Urothelium cell line (cell line): Measurements from ENCODE around the gene GRIA4.
A peak's percentile ranks its signal among the peaks of the same experiment; 100 is the strongest.
"Not testable (repeated sequence)": the region's sequence is repeated elsewhere in the genome, so short reads cannot be mapped to it uniquely, and the experiment has no call there.

Experiments used
- DNase-seq: peaks from one replicate; pipeline ENCODE4 v3.0.0; 2011; ENCODE audit warnings: low spot score, mixed read lengths
- FAIRE-seq: peaks from 2 replicates; lab custom pipeline; 2011; peaks lifted over from hg19 to GRCh38; lab: Jason Lieb, UNC

GRIA4 gene

DNA sequence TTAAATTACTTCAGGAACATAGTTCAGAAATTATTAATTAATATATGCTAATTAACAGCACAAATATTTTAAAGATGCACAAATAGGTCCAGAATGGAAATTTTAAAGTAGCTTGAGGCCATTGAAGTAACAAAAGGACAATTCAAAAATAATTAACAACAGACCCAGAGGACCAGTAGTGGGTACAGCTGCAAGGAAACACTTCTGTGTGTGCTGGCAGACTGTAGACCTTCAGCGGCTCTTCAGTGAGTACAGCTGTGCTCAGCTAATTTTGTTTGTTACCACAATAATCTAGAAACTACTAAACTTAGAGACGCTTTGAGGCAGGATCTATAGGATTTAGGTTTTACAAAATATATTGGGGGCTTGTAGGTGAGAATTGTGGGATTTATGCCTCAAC is 103.8 kb downstream of the GRIA4 start:
- DNase-seq (no peak), FAIRE-seq (no peak)

DNA sequence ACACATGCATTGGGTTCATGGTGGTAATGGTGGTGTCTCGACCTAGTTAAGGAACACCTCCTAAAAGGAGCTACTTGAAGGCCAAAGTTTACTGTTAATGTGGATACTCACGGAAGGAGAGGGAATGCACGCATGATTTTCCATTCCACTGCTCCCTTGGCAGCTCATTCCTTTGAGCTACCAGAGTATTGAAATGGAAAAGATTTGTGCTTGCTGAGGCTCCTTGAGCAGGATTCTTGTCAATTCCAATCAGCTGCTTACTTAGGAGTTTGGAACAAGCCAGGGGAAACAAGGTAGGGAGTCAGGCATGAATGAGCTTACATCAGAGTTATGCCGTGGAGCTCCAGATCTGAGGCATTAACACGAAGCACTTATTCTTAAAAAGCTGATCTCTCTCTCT is 108.8 kb downstream of the GRIA4 start:
- DNase-seq = no peak
- FAIRE-seq = no peak

DNA sequence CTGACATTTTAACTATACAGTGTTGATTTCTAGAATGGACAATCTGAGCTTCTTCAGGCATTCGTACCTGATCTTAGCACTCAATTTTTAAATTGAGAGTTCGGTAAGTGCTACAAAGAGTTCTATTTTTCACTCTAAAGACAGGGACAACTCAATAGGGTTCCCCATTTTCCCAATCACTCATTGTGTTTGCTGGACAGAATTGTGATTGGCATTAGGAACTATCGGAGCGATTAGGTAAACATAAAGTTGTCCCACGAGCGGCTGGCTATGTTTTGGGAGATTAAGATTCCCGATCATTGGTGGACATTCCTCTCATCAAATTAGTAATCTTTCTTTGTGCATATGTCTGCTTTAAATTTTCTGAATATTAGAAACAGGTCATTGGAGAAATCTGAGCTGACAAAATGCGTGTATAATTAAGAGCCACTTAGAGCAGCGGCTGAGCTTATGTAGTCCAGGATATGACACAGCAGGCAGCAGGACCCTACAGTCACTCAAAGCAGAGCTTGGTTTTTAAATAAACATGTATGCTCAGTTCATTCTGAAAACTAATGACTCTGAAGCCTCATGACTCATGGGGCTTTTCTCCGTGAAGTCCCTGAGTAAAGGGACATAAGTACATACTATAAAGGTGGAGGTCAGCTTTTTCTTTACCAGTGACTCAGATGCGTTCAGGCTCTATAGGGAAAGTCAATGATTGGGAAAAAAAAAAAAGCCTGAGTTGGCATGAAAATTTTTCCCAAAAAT is 109.4 kb downstream of the GRIA4 start:
- peak; percentile 25 for DNase-seq
- no peak for FAIRE-seq

DNA sequence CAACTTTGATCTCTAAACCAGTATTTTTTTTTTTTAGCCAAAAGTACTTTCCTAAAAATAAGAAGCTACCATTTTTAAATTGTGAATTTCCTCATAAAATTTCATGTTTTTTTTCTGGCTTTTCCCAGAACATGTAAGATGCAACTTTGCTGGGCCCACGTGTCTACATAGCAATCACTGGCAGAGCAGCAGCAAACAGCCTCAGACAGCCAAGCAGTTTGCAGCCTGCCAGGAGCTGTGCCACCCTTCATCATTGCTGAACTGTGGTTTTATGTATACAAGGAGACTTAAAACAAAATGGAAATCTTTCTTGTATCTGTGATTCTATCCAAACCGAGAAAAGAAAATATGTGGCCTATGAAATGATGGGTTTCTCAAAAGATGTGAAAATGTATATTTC is 110.2 kb downstream of the GRIA4 start:
- FAIRE-seq (no peak), DNase-seq (no peak)

DNA sequence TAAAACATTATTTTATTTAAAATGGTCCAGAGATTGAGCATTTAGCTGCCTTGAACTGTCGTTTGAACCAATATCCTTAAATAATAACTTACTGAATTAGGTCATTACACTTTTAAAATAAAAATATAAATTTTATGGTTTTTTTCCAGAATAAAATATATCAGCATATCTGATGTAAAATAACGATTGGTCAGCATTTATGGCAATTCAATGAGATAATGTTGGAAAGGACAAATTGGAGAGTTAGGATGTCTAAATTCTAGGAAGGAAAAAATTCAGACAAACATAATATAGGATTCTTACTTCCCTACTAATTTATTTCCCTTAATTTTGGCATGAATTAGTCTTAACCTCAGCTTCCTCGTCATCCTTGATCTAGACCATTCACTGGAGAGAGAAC is 113.4 kb downstream of the GRIA4 start:
- FAIRE-seq = no peak
- DNase-seq = no peak

DNA sequence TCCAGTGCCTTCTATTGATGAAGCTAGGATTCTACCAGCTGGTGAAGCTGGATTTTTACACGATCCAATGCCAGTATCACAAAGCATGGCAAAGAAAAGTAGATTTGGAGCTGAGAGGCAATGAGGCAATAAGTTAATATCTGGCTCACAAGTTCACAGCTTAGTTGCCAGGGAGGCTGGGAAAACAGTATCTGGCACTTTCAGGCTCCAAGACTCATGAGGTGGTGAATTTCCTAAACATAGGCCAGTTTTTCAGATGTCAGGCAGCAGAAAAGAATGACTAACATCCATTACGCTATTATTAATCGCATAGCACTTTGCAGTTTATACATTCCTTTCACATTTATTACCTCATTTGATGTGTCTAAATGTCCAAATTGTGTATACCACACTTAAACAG is 122.7 kb downstream of the GRIA4 start:
- FAIRE-seq = no peak
- no peak for DNase-seq

DNA sequence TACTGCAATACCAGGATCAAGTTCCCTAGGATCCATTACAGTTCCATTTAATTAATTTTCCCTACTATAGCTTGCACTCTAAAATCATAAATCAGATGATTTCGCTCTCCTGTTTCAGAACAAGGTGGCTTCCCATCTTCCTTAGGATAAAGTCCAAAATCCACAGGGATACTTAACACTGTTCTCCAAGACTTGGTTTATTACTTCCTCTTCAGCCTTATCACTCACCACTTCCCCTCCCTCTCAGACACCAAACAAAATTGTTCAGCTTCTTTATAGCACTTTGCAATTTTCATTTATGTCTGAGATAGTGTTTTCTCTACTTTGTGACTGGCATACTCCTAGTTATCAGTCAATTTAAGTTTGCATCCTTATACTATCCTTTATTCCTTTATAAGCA is 124.6 kb downstream of the GRIA4 start:
- DNase-seq (no peak), FAIRE-seq (no peak)

DNA sequence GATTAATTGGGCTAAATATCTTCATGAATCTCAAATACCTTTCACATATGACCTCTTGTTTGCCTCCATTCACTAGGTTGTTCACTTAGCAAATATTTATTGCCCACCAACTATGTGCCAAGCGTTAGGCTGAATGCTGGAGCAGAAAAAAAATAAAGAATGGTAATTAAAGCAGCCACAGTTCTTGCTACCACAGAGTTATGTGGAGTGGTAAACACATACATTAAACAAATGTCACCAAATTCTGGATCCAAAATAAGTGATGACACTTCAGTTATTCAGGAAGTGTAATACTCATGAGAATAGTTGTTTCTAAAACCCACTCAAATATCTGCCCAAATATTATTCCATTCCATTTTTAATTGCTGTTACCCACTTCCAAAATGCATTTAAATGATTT is 128.4 kb downstream of the GRIA4 start:
- FAIRE-seq = no peak
- no peak for DNase-seq

DNA sequence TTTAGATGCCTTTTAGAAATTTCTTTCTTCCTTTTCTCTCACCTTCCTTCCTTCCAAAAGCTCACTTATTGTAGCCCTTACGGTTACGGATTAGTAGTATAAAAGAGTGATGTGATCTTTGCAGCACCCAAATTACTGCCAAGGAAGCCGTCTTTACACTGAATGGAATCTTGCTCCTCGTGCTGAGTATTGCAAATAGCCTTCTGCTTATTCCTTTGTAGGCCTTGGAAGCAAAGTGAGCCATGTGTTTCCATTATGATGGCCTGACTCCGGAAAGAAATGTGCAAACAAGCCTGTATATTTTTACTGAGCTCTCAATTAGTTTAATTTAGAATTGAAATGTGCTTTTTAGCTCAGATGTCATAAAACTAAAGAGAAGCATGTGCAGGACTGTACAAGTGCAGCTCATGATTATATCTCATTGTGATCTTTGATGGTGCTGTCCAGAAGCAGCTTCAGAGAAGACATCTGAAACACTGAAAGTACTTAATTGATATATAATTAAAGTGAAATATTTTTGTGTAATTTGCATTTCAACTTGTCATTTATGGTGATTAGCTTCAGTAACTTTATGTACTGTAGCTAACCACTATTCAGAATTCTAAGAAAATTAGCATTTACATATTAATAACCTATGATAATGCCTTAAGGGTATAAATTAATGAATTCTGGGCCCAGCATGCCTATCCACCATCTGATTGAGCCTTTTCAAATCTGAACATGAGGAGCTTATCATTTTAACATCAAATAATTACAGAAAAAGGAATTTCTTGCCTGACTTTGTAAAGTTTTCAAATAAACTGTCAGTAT is 129.3 kb downstream of the GRIA4 start:
- no peak for DNase-seq
- FAIRE-seq = no peak

DNA sequence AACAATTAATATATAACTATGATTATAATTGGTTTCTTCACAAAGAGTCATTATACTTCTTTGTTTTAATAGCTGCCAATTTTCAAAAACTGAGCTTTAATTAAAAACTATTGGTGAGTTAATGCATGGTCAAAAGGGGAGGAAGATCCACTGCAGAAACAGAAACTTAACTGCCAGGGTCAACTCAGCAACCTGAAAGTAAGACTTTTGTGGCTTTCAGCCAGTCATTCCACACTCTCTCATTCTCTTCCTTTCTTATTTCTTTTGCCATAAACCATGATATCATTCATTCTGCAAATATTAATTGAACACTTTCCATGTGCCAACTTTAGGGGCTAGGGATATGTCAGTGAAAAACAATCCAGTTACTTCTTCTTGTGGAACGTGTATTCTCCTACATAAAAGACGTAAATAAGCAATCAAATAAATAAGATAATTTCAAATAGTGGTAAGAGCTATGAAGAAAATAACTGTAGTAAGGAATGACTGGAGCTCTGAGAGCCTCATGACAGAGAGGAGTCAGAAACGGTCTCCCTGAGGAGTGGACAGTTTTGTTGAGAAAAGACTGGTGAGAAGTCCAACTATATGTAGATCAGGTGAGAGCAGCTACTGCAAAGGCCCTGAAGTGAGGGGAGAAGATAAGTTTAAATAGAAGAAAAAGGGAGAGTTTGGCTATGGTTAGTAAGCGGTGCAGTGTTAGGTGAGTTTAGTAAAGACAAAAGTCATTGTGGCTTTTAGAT is 130.5 kb downstream of the GRIA4 start:
- FAIRE-seq (no peak), DNase-seq (no peak)

DNA sequence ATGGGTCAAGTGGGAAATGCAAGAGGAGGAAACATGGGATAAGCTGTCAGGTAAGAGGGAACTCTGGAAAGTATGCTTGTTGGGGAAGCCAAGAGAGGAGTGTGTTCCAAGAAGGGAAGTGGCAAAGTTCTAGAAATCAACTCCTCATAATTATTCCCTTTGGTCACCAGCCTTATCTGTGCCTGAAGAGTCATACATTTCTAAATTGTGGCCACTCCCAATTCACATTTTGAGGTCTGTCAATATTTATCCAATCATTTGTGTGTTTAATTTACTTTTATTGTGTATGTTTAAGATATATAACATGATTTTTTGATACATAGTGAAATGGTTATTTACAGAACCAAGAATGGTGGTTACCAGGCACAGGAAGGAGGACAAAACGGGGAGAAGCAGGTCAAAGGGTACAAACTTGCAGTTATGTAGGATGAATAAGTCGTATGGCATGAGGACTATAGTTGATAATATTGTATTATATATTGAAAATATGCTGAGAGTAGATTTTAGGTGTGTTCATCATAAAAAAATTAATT is 131.7 kb downstream of the GRIA4 start:
- FAIRE-seq (no peak), DNase-seq (no peak)

DNA sequence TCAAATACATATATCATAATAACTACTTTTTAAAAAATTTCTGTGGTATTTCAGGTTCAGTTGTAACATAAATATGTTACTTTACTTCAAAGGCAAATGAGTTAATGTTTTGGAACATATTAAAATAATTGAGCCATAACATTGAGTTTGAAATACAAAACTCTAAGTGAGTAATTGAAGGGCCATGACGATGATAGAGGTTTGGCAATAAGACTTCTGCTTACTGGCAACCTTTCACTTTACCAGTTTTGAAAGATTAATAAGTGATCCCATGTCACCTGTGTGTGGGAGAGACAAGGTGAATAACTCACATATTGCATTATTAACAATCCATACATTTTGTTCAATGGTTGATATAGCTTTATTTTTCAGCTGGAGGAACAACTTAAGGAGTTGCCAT is 144.4 kb downstream of the GRIA4 start:
- FAIRE-seq (no peak), DNase-seq (no peak)

DNA sequence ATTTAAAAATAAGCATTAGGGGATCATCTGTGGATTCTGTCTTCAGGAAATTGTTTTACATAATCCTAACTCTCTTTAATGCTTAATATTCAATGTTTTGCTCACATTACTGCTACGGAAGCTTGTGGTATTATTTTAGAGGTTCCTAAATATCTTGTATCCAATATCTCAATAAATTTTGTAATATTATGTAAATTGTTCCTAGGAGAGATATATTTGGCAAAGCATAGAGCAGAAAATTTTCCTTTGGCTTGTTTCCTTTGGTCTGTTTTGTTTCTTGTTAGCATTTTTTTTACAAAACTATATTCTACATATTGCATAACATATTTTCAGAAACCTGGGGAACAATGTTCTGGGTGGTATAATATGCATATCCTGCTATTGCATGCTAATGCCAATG is 144.8 kb downstream of the GRIA4 start:
- no peak for DNase-seq
- FAIRE-seq = no peak

DNA sequence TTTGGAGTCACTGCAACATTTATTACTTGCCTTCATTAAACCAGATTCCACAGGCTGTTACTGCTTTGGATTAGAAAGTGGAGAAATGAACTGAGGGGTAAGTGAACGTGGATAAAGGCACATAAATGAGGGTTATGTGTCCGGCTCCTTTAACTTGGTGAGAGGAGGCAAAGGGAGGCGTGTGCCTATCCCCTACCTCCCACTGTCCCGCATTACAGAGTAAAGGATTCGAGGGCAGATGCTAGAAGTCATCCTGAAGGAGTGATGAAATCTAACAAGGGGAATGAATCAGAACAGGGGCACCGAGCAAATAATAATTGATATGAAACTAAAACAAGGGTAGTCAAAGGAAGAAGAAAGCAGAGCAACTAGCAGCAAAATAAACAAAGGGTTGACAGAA is 147.2 kb downstream of the GRIA4 start:
- DNase-seq (no peak), FAIRE-seq (no peak)

DNA sequence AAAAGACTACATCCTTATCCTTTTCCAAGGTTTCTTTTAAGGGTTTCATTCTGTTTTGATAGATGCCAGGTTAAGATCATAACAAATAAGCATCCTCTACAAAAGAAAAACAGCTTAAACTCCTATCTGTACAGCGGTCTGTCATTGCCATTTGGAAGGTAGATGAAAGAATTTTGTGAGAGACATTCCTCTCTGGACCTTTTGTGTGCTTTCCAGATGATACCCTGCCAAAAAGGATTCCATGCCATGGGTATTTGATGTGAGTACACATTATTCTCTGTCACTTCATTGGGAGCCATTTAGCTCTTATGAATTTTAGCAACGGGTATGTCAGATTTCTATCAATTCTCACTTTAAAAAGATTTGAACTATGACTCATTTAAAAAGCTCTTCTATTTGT is 153.7 kb downstream of the GRIA4 start:
- FAIRE-seq (no peak), DNase-seq (no peak)

DNA sequence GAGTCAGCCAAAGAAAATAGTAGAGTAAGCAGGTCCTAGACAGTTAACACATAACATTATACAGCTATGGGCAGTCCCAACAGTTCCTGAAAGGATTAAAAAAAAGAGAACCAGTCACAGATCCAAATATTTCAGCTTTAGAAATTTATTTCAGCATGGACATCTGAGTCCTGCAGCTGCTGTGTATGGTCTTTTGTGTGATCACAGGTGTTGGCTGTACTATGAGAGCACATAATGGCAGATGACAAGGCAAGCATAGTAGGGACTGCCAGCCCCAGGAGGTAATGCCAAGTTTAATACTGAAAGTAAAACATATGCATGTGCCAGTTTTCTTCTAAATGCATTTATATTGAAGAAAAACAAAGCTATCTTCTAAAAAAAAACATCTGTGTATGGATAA is 158.1 kb downstream of the GRIA4 start:
- DNase-seq = no peak
- no peak for FAIRE-seq

DNA sequence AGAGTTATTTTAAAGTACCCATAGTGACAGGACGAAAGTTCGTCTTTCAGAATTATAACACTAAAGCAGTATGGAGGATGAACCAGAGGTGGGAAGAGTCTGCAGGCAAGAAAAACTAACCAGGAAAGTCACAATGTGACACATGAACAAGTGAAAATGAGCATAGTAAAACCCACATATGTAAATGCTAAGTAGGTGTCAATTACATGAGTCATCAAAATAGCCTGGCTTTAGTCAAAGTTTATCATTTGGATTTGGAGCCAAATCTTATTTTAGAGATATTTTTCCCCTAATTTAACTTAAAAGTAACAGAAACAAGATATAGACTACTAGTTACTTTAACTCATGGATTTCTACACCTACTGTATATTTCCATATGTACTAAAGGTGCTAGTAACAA is 159.8 kb downstream of the GRIA4 start:
- DNase-seq (no peak), FAIRE-seq (no peak)

DNA sequence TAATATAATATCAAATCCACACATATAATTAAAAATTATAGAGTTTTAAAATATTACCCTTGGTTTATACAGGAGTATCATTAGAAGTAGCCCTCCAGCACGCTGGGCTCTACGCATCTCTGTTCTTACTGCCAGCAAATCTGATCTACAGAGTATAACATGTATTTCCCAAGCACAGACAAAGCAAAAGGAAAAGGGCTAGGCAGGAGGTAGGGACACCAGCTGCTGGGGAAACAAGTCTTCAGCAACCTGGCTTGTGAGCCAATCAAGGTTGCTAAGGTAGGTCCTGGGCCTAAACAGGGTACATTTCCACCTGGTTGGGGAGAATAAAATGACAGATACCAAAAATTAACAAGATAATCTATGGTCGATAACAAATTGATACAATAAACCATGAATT is 163.6 kb downstream of the GRIA4 start:
- not testable (repeated sequence) for DNase-seq, FAIRE-seq

DNA sequence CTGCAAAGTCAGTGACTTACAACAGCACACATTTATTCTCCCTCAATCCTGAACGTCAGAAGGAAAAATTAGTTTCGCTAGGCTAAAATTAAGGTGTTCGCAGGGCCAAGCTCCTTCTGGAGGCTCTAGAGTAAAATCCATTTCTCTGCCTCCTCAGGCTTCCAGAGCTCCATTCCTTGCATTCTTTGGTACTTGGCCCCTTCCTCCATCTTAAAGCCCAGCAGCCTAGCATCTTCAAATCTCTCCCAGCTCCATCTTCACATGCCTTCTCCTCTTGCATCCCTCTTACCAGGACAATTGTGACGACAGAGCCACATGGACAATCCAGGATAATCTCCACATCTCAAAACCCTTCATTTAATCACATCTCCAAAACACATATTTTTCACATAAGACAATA is 165.0 kb downstream of the GRIA4 start:
- FAIRE-seq (no peak), DNase-seq (no peak)

DNA sequence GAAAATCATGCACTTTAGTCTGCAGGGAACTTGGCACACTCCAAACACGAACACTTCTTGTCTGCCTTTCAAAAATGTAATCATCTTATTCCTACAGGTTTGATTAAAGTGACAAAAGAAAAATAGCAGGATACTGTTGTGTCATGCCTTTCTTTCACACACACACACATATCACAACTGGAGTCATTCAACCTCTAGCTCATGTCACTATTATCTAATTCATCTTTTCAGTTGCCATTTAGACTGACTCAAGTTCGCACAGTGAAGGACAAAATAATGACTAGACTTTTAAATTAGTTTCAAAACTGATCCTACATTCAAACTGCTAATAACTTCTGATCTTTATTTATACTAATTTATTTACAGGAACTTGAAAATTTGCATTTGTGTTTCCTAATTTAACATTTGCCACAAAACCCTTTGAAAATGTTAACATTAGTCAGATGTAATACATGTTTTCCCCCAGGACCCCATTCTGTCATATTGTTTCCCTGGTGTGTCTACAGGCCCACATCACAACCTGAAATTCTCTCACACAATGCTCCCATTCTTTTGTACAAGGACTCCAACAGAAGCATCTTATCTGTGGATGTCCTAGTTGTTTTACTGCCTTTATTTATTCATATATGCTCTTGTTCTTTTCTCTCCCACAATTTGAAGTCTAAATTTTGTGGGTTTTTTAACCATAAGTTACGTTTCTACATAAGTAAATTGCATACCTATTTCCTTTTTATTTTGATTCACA is 171.1 kb downstream of the GRIA4 start:
- DNase-seq (no peak), FAIRE-seq (no peak)

DNA sequence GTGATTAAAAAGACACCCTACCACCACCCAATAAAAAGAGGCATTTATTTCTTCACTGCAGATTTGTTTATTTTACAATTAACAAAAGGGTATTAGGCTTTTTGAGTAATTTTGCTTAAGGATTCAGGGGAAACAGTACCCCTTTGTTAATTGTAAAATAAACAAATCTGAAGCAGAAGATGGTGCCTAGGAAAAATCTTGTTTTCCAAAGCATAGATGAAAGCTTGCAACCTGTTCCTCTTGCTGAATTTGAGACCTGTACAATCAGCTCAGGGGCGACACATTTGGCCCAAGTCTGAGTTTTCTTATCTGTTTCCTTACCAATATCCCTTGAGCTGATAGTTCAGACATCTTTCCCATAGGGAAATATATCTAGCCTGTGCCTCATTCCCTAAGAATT is 171.9 kb downstream of the GRIA4 start:
- DNase-seq (no peak), FAIRE-seq (no peak)
